HG03060 (cell line): ENCODE results near the gene ZNF746.
"Not testable (repeated sequence)": the region's sequence is repeated elsewhere in the genome, so short reads cannot be mapped to it uniquely, and the experiment has no call there.

Experiments
- ATAC-seq: cut with Tn5 transposase; IDR thresholded peaks from one replicate; pipeline ENCODE4 v1.9.1; 2021; ENCODE audit warnings: low read depth, moderate number of reproducible peaks; ENCODE audit not compliant: unreplicated experiment

Gene ZNF746

DNA sequence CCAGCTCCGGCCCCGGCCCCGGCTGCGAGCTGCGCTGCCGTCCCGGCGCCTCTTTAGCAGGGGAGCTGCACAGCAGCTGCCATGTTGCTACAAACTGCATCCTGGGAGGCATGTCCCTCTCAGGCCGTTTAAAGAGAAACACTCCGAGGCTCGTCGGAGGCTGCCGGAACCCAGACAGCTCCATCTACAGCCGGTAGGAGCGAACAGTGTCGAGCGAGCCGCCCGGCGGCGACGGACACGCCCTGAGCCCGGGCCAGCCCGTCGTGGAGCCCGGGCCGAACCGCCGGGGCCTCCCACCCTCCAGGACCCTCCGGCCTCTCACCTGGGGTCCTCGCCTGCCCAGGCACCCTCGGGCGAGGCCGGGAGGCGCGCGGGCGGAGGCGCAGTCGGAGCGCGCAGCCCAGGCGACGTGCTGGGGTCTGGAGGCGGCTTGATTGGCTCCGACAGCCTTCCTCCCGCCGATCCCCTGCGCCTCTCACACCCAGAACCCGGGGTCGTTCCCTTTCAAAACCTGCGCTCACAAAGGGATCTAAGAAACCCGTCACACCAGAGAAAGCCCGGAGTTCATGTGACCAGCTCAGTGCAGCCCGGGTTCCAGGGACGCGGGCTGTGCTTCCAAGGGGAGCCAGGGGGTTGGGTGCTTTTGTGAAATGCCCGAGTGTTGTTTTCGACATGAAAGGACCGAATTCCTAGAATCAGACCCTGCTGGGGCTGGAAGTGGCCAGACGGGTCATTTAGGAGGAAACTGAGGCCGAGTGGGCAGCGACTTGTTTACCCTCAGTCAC is 36.9 kb downstream of the ZNF746 start, which contains the start of gene ZNF777:
Gene ZNF777, minus strand, starts transcription at position 570 of the 785 bp plus-strand sequence. CDS start 5,040 bp downstream, outside the sequence.
- peak; percentile 86 for ATAC-seq

DNA sequence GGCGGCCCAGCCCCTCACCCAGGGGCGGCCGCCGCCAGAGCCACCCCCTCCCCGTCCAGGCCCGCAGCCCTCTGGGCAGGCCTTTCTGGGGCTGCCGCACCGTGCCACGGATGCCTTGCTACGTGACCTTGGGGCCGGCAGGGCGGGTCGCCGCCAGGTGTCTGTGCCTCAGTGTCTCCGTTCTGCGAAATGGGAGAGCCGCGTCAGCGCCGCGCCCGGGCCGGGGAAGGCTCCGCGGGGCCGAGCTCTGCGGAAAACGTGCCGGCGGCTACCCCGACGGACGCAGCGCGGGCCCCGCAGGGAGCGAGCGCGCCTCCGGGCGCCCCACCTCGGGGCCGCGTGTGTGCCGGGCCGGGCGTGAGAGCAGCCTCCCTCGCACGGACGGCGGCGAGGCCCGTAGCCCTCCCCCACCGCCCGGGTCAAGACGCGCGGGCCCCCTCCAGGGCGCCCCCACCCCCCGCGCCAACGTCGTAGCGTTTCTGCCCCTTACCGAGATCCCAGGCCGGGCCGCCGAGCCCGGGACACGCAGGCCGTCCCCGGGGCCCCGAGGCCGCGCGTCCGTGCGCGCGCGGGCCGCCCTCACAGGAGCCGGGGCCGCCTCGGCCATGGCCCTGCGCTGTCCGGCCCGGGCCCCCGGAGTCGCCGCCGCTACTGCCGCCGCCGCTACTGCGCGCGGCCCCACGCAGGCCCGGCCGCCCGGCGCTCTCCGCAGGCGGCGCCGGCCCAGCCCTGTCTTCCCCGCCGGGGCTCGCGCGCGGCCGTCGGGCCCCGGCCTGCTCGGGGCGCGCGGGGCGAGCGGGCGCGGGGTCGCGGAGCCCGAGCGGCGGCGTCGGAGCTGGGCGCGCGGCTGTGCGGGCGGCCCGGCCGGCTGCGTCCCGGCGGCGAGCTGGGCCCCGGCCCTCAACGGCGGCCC is 37.8 kb downstream of the ZNF746 start:
- no peak for ATAC-seq

DNA sequence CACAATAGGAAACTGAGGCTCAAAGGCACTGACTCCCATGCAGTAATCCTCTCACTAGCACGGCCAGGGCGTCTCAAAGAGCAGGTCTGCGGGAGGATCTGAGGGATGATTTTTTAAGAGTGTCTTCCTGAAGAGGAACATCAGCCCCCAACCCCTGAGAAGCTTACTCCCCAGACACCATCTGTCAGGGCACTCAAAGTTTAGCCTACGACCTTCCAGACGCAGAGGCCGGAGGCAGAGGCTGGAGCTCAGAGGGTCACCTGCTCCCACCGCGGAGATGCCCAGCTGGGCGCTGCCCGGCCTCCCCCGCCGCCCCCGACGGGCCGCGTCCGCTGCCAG is 38.4 kb downstream of the ZNF746 start:
- ATAC-seq, result no peak

DNA sequence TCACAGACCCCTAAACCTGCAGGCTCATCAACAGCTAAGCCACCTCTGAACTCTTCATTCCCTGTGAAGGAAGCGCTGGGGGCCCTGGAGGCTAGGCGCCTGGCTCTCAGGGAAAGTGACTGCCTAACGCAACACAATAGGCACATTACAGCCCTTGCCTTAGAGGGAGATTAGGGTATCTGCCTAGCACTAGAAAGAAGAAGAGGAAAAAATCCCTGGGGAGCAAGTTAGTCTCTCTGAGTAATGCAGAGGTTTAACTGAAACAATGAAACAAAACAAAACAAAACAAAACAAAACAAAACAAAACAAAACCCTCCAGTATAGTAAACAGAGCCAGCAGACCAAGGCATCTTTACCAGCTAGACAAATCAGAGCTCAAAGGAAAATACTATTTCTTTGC is 39.4 kb downstream of the ZNF746 start:
- ATAC-seq, result no peak

DNA sequence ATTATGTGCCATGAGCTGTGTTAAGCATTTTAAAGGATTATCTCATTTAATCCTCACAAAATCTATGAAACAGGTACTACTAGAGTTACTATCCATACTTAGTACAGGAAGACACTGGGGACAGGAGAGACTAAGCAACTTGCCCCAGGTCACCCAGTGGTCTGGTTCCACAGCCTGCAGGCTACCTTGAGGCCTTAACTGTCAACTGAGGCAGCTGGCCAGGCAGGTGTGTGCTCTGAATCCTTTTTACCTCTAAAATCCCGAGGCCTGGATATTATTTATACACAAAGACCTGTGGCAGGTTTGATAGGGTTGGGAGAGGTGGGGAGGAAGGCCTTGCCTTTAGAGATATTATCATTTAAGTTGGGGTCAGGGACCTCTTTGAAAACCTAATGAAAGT is 39.8 kb downstream of the ZNF746 start:
- ATAC-seq, result no peak

DNA sequence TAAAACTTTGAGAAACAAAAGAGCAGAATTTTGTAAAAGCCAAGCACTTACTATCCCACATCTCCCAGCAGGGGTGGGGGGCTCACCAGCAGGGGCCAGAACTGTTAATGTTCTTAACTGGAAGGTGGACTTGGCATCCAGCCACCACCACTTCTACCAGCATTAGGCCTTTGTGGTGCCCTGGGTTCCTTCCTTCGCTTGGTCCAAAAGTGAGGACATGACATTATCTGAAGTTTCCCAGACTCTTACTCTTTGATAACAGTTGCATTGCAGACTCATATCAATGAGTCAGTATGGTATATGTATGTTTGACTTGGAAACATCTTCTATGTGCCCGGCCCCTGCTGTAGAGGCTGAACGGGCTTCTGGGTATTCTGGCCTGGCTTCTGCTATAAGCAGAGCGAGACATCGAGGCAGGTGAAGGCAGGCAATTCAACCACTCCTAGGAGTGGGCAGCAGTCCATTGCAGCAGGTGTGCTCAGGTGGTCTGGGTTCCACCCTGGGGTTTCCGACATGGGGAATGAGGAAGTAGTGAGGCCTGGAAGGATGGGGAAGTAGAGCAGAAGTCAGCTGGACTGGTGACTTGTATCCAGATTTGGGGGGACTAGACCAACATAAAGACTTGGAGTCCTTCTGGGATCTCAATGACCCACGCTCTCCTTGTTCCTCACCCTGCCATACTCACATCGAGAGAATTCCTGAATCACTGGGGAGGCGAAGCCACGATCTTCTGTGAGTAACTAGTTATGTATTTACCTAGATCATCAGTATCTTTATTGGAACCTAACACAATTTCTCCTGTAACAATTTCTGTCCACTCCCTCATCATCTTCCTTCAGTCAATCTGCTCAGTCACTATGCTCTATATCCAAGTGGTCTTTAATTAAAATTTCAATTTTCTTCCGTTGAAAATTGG is 40.8 kb downstream of the ZNF746 start:
- ATAC-seq, result no peak

DNA sequence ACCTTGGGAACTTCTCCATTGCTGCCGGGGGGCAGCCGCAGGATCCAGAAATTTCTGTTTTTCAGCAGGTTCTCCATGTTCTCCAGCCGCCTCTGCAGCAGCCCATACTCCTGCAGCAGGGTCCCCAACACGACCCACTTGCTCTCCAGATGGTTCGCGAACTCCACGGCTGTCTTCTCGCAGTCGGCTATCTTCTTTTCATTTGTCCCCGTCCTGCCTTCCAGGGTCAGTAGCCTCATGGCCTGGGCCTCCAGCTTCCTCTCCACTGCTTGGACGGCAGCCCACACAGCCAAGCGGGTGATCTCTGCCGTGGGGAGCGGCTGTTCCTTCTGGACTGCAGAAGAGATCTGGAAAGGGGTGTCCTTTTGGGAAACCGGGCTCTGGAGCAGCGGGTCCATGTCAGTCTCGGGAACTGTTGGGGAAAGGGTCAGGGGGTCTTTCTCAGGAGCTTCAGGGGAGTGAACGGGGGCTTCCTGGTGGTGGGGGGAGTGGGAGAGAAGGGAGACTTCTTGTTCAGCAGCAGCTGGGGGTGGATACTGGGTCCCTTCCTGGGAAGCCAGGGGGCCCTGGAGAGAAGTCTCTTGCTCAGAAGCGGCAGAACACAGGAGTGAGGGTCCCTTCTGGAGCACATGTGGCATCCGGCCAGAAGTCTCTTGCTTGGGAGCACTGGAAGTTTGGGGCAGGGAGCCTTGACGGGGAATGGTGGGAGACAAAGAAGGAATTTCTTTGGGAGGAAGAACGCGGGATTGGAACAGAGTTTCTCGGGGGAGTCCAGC is 42.2 kb downstream of the ZNF746 start:
- ATAC-seq, result no peak

DNA sequence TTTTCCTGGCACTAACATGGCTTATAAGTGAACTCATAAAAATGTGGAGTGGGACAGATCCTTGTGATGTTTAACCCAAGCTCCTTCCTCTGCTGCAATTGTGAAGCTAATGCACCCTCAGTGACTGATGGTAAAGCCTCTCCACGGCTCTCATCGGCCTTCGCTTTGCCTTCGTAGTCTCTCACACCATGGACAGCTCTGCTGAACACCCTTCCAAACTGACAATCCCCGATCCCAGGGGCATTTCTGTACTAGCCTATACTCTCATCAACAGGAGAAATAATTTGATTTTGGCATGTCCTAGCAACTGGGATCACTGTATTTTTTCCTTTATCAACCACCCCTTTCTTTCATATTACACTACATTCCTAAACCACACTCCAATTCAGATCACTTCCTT is 42.9 kb downstream of the ZNF746 start:
- ATAC-seq, result no peak

DNA sequence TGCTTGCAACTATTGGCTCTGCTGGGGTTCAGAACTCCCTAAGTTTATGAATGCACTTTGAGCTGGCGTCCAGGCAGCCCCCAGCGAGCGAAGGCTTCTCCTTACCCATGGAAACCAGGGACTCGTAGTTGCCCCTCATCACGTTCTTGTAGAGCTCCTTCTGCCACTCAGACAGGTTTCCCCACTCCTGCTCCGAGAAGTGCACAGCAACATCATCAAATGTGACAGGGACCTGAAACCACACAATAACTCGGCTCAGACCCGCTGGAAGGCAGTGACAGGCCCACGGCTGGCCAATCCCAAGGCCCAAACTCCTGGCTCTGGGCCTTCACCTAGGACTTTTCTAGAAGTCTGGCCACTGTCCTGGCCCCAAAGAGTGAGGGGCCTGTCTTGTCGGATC is 43.6 kb downstream of the ZNF746 start:
- no peak for ATAC-seq

DNA sequence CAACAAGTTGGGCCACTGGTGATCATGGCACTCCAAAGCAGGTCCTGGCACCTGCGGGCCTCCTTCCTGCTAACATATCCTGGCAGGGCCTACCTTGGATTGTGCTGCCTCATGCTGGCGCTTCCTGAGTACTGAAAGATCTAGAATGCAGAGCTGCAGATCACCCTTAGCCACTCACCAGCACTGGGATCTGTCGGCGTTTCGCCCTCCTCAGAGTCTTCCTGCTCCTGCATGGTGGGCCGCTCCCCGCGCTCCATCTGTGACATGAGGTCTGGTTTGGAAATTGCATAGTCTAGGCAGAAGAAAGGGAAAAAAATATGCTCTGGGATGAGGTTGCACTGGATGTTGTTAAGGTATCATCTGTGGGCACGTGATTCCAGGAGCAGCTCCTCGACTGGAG is 46.8 kb downstream of the ZNF746 start:
- ATAC-seq, result no peak

DNA sequence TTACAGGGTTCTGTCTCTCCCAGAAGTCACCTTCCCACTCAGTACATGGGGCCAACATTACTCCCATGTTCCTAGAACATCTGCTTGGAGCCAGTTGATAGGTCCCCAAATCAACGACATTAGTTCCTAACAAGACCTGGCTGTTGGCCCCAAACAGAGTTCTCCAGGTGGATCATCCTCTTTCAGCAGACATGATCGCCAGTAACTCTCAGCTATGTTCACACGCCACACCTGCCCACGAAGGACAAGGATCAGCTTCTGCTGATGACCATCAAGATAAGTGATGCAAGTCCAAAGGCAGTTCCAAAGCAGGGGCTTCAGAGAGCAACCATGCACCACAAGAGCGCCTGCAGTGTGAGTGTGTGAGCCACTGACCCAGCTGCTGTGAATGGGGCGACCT is 47.7 kb downstream of the ZNF746 start:
- ATAC-seq, result no peak

DNA sequence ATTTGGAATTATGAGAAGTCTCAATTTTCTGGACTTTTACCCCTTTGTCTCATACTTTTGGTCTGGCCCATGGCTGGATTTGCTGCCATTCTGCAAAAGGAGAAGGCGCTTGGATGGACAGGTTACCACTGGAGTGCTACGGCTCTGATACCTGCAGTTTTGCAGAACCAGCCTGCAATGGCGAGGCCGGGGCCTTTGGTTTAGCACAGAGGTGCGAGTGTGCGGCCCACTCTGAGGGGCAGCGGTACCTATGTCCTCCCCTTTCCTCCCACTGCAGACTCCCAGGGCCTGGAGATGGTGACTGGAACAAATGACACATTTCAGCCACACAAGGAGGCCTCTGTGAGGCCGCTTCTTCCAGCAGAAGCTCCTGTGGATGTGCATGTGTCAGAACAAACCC is 48.6 kb downstream of the ZNF746 start:
- no peak for ATAC-seq

DNA sequence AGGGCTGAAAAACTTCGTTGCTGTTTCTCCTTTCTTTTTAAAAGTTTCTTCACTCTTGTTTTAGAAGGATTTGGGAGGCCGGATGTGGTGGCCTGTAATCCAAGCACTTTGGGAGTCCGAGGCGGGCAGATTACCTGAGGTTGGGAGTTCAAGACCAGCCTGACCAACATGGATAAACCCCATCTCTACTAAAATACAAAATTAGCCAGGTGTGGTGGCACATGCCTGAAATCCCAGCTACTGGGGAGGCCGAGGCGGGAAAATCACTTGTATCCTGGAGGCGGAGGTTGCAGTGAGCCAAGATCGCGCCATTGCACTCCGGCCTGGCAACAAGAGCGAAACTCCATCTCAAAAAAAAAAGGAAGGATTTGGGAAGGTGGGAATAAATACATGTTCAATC is 51.6 kb downstream of the ZNF746 start:
- not testable (repeated sequence) for ATAC-seq

DNA sequence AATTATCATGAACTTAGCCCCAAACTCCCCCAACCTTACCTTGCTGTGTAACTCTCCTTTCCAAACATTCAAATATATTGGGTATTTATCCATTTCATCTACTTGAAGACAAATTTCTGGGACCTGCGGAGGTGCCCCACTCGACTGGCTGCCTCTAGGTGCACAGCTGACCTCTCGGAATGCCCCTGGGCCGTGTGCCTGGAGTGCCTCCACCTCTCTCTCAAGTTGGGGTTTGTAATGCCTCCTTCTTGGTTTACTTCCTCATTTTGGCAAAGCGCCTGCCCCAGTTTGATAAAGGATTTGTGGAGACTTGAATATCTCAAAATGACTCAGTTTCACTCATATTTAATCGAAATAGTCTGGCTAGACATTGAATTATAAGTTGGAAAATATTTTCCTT is 53.3 kb downstream of the ZNF746 start:
- no peak for ATAC-seq

DNA sequence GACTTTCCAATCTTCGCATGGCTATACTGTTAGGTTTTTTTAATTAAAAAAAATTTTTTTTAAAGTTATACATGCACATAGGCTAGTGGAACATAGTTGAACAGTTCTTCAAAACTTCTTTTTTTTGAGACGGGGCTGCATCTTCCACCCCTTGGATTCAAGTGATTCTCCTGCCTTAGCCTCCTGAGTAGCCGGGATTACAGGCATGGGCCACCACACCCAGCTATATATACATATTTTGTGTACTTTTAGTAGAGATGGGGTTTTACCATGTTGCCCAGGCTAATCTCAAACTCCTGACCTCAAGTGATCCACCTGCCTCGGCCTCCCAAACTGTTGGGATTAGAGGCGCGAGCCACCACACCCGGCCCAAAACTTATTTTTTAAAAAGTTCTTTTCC is 54.1 kb downstream of the ZNF746 start:
- no peak for ATAC-seq

DNA sequence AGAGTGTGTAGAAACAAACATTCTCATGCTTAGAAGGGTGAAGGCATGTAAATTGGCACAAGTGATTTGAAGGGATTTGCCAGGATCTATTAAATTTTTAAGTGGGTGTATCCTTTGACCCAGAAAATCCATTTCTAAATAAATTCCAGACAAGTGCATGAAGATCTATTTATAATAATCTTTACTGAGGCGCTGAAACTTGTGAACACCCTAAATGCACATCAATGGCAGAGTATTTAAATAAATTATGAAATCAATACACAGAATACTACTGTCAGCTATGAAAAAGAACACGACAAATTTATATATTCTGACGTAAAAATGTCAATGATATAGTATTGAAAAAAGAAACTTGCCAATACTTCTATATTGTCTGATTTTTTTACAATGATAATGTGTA is 54.7 kb downstream of the ZNF746 start:
- no peak for ATAC-seq

DNA sequence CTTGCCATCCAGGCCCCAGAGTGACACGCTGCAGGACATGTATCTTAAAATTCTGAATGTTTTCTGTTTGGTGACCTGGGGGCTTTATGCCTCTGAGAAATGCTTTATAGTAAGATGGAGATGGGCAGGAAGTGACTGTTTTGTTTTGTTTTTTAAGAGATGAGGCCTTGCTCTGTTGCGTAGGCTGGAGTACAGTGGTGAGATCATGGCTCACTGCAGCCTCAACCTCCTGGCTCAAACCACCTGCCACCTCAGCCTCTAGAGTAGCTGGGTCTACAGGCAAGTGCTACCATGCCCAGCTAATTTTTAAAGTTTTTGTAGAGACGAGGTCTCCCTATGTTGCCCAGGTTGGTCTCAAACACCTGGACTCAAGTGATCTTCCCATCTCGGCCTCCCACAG is 57.4 kb downstream of the ZNF746 start:
- no peak for ATAC-seq

DNA sequence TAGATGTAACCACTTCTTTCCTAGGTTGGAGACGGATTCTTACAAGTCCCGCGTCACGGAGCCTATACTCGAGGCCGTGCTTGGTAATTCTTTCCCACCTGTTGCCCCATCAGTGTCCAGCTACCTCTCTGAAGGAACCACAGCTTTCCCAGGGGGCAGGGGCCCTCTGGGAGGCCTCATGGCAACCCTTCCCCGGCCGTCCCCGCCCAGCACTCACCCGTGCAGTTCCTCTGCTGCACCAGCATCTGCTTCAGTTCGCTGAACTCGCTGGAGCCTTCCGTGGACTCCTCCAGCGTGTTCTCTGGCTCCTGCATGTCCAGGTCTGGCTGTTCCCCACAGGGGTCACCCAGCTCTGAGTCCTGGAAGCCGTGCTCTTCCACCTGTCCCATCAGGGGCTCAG is 61.3 kb downstream of the ZNF746 start:
- no peak for ATAC-seq

DNA sequence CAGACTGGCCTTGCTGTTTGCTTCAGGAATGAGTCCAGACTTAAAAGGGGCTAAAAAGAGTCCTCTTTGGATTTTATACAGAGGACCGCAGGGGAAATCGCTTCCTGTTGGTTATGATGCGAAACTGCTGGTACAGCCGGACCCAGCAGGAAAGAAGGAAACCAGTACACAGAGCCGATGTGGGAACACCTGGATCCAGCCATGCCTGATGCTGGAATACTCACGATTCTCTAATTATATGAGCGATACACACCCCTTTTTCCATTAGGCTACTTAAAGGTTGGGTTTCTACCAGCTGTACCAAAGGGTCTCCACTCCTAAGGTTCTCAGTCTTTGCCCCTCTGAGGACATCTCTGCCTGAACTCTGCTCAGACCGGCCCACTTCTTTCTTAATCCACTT is 64.5 kb downstream of the ZNF746 start:
- no peak for ATAC-seq

DNA sequence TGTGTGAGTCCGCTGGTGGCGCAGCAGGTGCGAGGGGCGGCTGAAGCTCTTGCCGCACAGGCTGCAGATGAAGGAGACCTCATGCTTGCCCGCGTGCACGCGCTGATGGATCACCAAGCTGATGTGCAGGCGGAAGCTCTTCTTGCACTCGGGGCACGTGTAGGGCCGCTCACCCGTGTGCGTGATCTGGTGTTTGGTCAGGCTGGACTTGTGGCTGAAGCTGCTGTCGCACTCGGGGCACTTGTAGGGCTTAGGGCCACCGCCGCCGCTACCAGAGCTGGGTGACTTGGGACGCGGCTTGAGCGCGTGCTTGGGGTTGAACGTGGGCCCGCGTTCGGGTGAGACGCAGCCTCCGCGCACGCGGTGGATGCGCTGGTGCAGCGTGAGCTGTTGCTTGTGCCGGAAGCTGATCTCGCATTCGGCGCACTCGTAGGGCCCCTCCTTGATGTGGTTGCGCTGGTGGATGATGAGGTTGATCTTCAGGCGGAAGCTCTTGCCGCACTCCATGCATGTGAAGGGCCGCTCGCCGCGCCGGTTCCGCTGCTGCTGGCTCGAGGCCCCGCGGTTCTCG is 65.4 kb downstream of the ZNF746 start:
- ATAC-seq, result no peak
